HS-27A (cell line): Measurements from ENCODE around the gene CDH12.
"Not testable (repeated sequence)": the region's sequence is repeated elsewhere in the genome, so short reads cannot be mapped to it uniquely, and the experiment has no call there.

ENCODE experiments used
- DNase-seq: peaks from one replicate; pipeline ENCODE4 v3.0.0-alpha.2; 2012; ENCODE audit warnings: low read depth, missing footprints

CDH12 gene

DNA sequence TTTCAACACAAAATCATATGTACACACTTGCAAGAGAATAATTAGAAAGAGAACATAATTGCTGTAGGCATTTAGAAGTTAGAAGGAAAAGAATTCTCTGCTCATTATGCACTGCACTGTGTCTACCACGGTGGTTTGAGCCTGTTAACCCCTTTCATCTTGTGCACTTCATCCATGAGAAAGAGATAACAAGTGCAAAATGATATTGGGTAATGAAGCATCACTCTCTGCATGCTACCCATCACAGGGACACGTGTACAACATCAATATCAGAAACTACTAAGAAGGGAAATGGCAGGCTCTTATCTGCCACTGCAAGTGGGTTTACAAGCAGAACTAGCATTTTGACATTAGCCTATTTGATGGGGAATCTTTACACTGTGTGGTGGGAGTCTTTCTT, 202.6 kb downstream of the CDH12 start:
- DNase-seq = no peak

DNA sequence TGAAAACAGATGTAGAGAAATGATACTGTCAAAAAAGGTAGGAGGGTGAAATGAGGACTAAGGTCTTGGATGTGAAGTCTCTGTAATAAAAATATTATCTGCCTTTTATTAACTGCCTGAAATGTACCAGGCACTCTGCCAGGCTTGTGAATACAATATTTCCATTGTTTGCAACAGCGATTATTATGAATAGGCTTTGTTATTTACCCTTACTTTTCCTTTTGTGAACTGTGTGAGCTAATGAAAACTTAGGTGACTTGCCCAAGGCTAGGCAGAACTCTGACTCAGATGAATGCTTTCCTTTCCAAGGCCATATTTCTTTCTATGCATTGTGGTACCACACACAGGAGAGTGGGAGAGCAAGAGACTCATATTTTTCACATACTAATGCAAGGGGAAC, 204.1 kb downstream of the CDH12 start:
- DNase-seq = no peak

DNA sequence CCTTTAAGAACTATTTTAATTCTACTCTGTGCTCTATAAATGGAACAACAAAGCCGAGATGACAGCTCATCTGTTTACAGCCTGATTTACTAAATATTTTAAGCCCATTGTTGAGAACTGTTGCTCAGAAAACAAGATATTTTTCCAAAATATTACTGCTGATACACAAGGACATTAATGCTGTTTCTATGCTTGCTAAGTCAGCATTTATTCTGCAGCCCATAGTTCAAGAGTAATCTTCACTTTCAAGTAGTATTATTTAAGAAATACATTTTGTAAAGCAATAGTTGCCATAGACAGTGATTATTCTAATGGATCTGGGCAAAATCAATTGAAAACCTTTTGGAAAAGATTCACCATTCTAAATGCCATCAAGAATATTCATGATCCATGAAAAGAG, 208.3 kb downstream of the CDH12 start:
- no peak for DNase-seq

DNA sequence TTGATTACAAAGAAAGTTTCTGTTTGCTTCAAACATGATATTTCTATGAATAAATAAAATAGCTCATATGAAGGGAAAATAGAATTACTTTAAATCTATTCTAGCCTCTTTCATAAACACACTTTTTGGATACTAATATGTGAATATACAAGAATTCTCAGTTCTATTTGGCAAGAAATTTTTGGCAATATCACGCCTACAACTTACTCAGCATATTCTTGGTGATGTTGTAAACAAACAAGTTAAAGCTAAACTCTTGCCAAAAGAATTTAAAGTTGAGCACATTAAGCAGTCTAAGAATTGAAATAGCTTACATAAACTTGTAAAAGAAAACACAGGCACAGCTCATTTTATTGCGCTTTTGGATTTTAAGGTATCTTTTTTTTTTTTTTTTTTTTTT, 209.8 kb downstream of the CDH12 start:
- no peak for DNase-seq

DNA sequence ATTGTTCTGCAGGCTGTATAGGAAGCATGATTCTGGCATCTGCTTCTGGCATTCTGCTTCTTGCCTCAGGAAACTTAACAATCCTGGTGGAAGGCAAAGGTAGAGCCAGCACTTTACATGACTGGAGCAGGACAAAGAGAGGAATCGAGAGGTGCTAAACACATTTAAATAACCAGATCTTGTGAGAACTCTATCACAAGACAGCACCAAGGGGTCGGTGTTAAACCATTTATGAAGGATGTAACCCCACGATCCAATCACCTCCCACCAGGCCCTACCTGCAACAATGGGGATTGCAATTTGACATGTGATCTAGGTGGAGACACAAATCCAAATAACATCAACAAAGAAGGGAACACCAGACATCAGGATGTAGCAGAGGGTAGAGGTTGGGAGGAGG, 221.5 kb downstream of the CDH12 start:
- no peak for DNase-seq

DNA sequence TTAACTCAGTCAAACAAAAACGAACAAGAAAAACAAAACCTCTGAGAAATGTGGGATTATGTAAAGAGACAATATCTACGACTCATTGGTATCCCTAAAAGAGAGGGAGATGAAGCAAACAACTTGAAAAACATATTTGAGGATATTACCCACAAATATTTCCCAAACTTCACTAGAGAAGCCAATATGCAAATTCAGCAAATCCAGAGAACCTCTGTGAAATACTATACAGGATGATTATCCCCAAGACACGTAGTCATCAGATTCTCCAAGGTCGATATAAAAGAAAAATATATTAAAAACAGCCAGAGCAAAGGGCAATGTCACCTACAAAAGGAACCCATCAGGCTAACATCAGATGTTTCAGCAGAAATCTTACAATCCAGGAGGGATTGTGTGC, 226.1 kb downstream of the CDH12 start:
- no peak for DNase-seq

DNA sequence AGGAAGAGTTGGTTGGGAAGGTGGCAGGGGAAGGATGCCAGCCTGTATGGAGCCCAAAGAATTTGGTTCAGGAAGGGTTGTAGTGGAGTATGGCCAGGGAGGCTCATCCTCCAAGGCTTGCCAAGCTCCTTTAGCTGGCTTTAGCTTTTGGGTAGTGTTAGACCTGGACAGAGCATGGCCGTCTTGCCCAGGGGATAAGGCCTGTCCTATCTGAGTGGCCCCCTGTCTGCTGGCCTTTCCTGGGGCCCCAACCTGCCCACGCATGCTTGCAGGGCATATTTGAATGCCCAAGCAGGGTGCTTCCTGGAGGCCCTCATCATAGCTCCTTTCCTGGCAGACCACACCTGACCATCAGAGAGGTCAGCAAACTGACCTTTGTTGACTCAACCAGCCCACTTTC, 227.7 kb downstream of the CDH12 start:
- no peak for DNase-seq

DNA sequence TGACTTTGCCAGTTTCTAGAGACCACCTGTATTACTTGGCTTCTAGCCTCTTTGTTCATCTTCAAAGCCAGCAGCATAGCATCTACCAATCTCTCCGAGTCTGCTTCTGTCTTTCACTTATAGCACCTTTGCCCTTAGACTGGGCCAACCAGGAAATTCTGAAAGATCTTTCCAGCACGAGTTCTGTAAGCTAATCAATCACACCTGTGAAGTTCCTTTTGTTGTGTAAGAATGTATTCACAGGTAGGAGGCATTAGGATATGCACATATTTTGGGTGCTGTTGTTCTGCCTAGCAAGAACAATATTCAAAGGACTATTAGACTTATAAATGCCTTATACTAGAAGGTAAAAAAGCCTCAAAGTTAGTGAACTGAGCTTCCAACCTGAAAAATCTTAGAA, 232.1 kb downstream of the CDH12 start:
- no peak for DNase-seq

DNA sequence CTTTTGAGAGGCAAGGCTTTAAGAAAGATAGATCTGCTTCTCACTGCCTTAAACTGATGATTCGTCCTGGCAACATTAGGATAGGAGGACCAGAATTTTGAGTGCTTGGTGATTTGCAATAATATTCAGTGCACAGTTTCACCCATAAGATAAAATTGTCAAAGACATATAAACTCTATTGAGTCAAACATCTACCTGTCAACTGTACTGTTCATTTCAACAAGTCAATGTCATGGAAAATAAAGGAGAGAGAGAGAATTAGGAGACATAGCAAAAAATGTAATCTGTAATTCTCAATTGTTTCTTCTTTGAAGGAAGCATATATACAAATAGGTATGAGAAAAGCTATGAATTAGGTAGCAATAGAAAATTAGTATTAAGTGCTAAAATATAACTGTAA, 237.2 kb downstream of the CDH12 start:
- no peak for DNase-seq

DNA sequence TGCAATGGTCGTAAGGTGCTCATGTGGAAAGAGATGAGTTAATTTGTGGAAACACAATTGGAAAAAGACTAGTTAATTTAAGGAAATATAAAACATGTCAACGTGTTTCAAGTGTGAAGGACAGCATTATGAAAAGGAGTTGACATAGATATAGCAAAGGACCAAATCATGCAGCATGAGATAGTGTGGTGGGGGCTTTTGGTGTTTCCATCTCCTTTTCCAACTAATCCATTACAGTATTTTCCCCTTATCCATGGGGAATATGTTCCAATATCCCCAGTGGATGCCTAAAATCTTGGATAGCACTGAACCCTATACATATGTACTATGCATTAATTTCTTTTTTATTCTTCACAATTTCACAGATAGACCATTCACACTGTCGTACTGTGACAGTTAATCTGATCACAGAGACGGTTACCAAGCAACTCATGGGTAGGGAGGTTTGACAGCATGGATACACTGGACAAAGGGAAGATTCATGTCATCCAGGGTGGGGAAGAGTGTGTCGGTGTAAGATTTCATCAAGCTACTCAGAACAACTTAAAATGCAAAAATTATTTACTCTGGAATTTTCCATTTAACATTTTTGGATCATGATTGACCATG, 238.6 kb downstream of the CDH12 start:
- no peak for DNase-seq

DNA sequence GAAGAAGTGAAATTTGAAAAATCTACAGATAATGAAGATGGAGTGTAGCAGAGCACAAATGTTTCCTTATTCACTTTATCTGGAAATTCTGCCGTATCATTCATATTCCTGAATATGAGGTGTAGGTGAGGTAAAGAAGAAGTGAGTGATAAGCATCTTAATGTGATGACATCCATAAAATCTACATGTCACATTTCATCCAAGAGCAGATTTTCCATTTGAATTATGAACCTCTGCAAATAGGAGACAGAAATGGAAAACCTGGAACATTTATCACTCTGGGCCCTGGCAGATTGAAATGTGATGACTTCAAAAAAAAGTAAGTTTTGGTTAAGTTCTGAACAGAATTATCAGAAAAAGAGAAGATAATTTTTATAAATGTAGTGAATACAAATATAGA, 240.2 kb downstream of the CDH12 start:
- no peak for DNase-seq

DNA sequence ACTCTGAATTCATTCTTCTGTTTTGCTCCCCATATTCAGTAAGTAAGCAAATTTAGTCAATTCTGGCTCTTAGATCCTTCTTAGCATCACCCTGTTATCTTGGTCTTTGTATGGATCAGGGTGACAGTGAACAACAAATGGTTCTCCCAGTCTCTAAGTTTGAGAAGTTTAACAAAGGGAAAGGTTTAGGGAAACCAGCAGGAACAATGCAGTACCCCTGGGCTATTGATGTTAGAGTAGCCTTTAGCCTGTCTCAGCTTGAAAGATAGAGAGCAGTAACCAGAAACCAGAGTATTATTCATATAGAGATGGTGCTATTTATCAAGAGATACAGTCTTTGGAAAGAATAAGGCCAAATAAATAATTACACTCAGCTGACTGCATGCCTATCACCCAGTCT, 241.8 kb downstream of the CDH12 start:
- DNase-seq = no peak

DNA sequence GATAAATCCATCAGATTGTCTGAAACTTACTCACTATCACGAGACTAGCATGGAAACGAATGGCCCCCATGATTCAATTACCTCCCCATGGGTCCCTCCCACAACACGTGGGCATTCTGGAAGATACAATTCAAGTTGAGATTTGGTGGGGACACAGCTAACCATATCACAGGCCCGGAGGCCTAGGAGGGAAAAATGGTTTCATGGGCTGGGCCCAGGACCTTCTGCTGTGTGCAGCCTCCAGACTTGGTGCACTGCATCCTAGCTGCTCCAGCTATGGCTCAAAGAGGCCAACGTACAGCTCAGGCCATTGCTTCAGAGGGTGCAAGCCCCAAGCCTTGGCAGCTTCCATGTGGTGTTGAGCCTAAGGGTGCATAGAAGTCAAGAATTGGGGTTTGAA, 245.6 kb downstream of the CDH12 start:
- not testable (repeated sequence) for DNase-seq

DNA sequence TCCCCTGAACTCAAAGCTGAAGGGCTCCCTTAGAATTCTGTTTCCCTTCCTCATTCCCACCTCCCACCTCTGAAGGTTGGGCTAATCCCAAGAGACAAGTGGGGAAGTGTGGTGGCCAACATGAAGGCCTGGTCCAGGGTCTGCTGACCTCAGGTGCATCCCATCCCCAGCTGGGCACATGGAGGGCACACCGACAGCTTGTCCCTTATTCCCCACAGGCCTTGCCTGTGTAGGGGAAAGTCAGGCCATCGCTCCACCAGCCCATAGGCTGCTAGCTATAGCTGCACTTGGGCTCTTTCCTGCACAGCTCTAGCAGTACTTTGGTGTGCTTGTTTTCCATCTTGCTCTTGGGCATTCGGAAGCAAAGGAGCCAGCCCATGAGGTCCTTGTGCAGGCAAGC, 247.7 kb downstream of the CDH12 start:
- DNase-seq = no peak

DNA sequence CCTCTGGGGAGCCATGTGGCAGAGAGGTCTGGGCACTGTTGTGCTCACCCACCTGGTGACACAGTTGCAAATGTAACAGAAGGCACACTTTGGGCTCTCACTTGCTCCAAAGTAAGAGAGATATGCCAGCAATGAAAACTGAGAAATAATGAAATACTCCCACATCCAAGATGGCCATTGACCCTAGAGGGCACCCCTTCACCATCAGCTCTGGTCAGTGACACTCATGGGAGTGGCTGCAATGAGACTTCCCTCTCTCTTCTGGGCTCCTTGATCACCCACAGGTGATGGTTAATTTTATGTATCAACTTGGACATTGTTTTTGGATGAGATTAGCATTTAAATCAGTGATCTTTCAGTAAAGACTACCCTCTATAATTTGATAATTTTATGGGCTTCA, 248.4 kb downstream of the CDH12 start:
- DNase-seq = no peak

DNA sequence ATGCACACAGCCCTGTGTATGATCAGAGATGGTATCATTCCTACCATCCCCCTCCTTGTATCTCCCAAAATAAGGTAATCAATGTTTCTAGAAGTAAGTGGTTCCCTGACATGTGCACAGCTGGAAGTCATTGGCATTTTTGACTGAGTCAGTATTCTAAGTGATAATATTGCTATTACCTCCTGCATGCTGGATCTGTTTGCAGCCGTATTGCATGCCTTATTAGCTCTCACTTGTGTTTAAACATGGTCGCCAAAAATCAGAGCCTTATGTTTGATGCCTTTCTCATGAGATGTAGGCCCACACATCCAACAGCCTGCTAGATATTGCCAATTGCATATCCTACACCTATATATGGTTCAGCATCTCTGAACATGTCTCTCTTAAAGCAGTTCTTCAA, 254.3 kb downstream of the CDH12 start:
- DNase-seq = no peak

DNA sequence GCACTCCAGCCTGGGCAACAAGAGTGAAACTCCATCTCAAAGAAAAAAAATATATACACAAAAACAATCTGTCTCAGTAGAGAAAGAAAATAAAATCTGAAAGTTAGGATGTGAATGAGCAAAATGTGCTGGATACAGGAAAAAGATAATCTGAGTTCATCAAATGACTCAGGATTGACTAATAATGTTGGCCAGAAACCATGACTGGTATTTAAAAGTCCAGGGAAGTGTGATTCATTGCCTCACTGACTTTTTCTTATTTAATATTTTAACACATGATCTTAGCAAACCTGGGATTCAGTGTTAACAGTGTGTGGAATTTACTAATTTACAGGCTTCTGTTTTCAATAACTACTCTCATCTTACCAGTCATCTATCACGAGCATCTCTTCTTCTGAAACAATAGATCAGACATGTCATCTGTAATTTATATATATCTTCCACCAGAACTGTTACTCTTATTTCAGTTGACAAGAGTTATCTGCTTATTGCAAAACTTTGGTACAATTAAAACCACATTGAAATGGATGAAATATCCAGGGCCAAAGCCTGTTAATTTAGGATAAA, 256.7 kb downstream of the CDH12 start:
- no peak for DNase-seq

DNA sequence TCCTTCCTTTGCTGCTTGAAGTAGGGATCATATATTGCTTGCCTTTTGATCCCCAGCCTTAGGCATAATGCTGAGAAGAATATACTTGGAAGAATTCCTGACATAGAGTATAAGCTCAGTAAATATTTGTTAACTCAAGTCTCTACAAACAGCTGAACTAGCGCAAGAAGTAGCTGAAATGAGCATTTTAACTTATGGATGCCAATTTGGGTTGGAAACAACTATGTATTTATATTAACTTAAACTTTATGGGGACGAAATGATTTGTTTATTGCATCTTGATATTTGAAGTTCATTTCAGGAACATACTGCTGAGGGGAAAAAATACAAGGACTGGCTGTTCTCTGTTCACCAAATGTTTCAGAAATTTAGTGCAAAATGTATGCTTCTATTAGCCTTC, 258.7 kb downstream of the CDH12 start:
- DNase-seq = no peak

DNA sequence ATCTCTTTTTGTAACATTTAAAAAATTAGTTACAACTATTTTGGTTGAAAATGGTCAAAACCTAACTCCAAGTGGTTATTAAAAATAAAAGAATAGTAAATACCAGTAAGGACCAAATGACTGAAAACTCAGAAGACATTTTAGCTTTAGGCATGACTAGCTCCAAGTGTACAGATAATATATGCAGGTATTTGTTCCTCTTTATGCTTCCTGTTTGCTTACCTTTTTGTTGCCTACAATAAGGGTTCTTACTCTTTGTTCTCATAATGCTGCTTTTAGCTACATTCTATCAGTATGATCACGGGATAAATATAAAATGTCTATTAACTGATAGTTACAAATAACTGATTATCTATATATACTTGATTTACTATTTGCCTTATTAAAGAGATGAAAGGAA, 259.6 kb downstream of the CDH12 start:
- DNase-seq = no peak

DNA sequence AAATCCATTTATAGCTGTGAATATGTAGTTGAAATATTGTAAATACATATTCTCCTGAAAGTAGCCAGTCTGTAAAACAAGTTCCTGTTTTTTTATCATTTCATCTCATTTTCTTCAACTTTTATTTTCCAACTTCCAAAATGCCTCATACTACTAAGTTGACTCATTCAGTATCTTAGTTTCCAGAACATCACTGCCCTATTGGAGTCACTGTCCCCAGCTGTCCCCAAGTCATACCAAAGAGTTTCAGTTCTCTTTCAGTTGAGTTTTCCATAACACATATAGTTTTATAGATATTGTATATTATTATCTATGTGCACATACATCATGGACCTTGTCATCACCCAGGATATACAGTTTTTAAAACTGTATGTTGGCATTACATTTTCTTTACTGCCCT, 261.7 kb downstream of the CDH12 start:
- DNase-seq = no peak

DNA sequence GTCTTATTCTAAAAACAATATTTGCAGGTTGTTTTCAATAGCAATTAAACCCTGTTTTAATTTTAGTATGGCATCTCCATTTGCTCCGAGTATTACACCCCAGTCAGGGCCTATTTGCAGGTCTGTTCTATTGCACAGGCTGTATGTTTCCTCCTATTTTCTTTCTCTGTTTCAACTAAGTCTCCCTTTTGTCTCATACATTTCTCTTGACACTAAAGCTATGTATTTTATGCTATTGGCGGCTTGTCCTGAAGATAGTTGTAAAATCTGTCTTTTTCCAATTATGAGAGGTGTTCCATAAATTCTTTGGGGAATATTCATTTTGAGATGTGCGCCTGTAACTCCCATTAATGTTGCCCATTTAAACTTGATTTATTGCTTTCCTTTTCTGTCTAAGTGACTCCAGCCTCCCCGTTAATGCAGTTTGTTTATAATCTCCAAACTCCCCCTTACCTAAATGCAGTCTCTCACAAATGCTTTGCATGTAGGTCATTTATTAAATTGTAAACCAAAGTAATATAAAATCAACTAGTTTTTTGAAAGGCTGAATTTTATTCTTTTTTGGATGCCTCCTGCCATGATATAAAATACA, 262.4 kb downstream of the CDH12 start:
- DNase-seq = no peak

DNA sequence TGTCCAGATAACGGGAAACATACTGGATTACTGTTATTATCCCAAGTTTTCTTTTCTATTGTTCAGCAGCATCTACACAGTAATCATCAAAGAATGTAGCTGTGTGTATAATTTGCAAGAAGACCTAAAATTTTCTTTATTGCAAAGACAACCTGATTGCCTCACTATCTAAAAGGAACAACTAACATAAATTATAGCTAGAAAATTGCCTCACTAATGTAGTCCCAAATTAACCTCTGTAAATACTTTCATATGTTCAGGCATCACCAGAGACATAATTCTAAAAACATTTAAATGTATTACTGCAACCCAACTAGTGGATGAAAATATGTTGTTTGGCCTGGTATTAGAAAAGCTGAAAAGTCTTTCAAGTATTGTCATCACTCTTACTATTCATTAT, 275.4 kb downstream of the CDH12 start:
- no peak for DNase-seq

DNA sequence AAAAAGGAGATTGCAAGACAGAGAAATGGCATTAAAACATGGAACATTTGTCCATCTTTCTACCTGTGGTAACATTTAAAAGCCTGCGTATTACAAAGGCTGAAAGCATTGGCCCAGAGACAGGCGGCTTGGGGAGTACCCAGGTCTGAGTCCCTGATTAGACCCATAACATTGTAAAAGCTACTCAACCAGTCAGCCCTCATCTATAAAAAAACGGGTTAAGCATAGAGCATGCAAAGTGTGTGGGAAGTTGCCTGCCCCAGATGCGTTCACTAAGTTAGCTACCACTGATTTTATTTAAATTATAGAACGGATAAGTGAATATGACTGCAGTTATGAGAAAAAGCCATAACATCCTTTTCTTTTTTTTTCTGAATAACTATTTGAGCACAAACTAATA, 276.1 kb downstream of the CDH12 start:
- DNase-seq = no peak

DNA sequence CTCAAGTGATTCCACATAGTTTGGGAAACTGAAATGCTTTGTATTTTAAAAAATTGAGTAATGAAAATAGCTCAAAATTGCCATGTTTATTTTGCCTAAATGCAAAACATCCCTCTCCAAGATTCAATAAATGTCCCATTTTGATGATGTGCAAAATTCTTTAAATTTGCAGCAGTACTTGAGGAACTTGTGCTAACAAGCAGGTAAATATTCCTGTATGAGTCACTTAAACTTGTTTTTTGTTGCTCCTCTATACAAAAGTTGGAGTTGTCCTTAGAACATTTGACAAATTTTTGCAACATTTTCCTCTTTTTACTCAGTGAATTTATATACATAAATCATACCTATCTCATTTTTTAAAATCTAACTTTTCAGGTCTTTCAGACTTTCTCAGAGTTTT, 280.2 kb downstream of the CDH12 start:
- DNase-seq = no peak
